GM18526 (cell line): ENCODE measurements around the gene DTD1.

Experiments used
- POLR2A ChIP-seq: IDR thresholded peaks from 3 replicates; pipeline ENCODE4 v1.6.1; 2011; ENCODE audit not compliant: insufficient read length; ENCODE audit errors: extremely low read depth

The DTD1 gene

GRCh38 chr20:18635380-18635779 is 47.5 kb downstream of the DTD1 start:
- TF ChIP-seq POLR2A, result no peak

GRCh38 chr20:18637224-18637623 is 49.4 kb downstream of the DTD1 start:
- TF ChIP-seq POLR2A, result no peak

GRCh38 chr20:18638768-18639167 is 50.9 kb downstream of the DTD1 start:
- TF ChIP-seq POLR2A, result no peak

GRCh38 chr20:18639501-18639979 is 51.7 kb downstream of the DTD1 start:
- no peak for TF ChIP-seq POLR2A

GRCh38 chr20:18645196-18645745 is 57.4 kb downstream of the DTD1 start:
- no peak for TF ChIP-seq POLR2A

- TF ChIP-seq POLR2A, result no peak
Measured at GRCh38 chr20:18645851-18646250, 58.0 kb downstream of the DTD1 start.

- no peak for TF ChIP-seq POLR2A
Measured at GRCh38 chr20:18647777-18648176, 59.9 kb downstream of the DTD1 start.

- no peak for TF ChIP-seq POLR2A
Measured at GRCh38 chr20:18650224-18650623, 62.4 kb downstream of the DTD1 start.

GRCh38 chr20:18653736-18654447 is 66.0 kb downstream of the DTD1 start:
- TF ChIP-seq POLR2A, result no peak

GRCh38 chr20:18654448-18654773 is 66.6 kb downstream of the DTD1 start:
- no peak for TF ChIP-seq POLR2A

GRCh38 chr20:18657575-18657974 is 69.7 kb downstream of the DTD1 start:
- TF ChIP-seq POLR2A, result no peak

- TF ChIP-seq POLR2A, result no peak
Measured at GRCh38 chr20:18662279-18663040, 74.6 kb downstream of the DTD1 start.

- no peak for TF ChIP-seq POLR2A
Measured at GRCh38 chr20:18663932-18664331, 76.1 kb downstream of the DTD1 start.

GRCh38 chr20:18665135-18665534 is 77.3 kb downstream of the DTD1 start:
- no peak for TF ChIP-seq POLR2A

GRCh38 chr20:18666803-18667415 is 79.1 kb downstream of the DTD1 start:
- TF ChIP-seq POLR2A, result no peak
